H1 (cell line): ENCODE results near the gene NIPSNAP2. TPM values are rescaled to one million over a fixed set of nuclear protein-coding genes. Genes with fewer than 3 reads are reported as not detected.

Source experiments
- CTCF ChIA-PET: fragments of 300-600 bp; sonication (Branson Sonifier 250); formaldehyde crosslinking; loops from one replicate; lab custom pipeline; 2021; ENCODE audit not compliant: partially characterized antibody; lab: Charles Lee
- POLR2A ChIA-PET: fragments of 300-600 bp; sonication (Branson Sonifier 250); formaldehyde crosslinking; loops from one replicate; lab custom pipeline; 2021; ENCODE audit warnings: inconsistent platforms; ENCODE audit not compliant: partially characterized antibody; lab: Charles Lee
- DNase-seq, 2 experiments: peaks; one replicate each; pipeline versions ENCODE4 v3.0.0 to v3.0.0-alpha.2; 2010 to 2022; ENCODE audit warnings: low spot score in 2 of 2, low read depth in 1 of 2, mixed read lengths in 1 of 2
- FAIRE-seq: peaks from 2 replicates; lab custom pipeline; 2011; peaks lifted over from hg19 to GRCh38; lab: Jason Lieb, UNC
- H2AFZ ChIP-seq: 2 replicates; pipeline ENCODE4 v1.8.1; 2012; ENCODE audit warnings: low read length, inconsistent platforms
- H2AK5ac ChIP-seq: 2 replicates; pipeline ENCODE4 v1.6.1; 2013; ENCODE audit warnings: low read depth, low read length
- H2BK120ac ChIP-seq: replicated peaks from 2 replicates; pipeline ENCODE3; 2013; ENCODE audit warnings: low read depth, low read length, inconsistent platforms
- H2BK12ac ChIP-seq: 2 replicates; pipeline ENCODE4 v1.6.1; 2013; ENCODE audit warnings: low read depth, low read length
- H2BK15ac ChIP-seq: 2 replicates; pipeline ENCODE4 v1.6.1; 2013; ENCODE audit warnings: low read length
- H2BK20ac ChIP-seq: 2 replicates; pipeline ENCODE4 v1.6.1; 2013; ENCODE audit warnings: low read length
- H2BK5ac ChIP-seq: 2 replicates; pipeline ENCODE4 v1.6.1; 2013; ENCODE audit warnings: low read depth, low read length
- H3K14ac ChIP-seq: 2 replicates; pipeline ENCODE4 v1.6.1; 2013; ENCODE audit warnings: inconsistent platforms; ENCODE audit not compliant: insufficient read length
- H3K18ac ChIP-seq: 2 replicates; pipeline ENCODE4 v1.6.1; 2013; ENCODE audit warnings: low read length; ENCODE audit errors: extremely low read depth
- H3K23ac ChIP-seq: 2 replicates; pipeline ENCODE4 v1.6.1; 2013; ENCODE audit warnings: inconsistent platforms; ENCODE audit not compliant: insufficient read length
- H3K23me2 ChIP-seq: 2 replicates; pipeline ENCODE4 v1.6.1; 2013; ENCODE audit warnings: low read depth, low read length
- H3K27ac ChIP-seq: 2 replicates; pipeline ENCODE4 v1.6.1; 2011; ENCODE audit warnings: low read depth, low read length, inconsistent platforms
- H3K27me3 ChIP-seq, 4 experiments: replicated peaks in 1 of 4; 1 replicate in 1 of 4; 2 replicates in 3 of 4; pipeline versions ENCODE4 v1.6.1 to v1.8.1; 2011 to 2013; ENCODE audit warnings: low read length in 3 of 4, mild to moderate bottlenecking in 3 of 4, inconsistent platforms in 2 of 4, mixed read lengths in 2 of 4, moderate library complexity in 1 of 4; ENCODE audit not compliant: control insufficient read depth in 3 of 4, insufficient read depth in 3 of 4; ENCODE audit errors: extremely low read depth in 1 of 4
- H3K36me3 ChIP-seq, 4 experiments: 2 replicates each; pipeline versions ENCODE4 v1.6.1 to v1.8.1; 2011 to 2013; ENCODE audit warnings: mild to moderate bottlenecking in 4 of 4, low read length in 3 of 4, moderate library complexity in 2 of 4, control low read depth in 1 of 4, inconsistent platforms in 1 of 4; ENCODE audit not compliant: insufficient read depth in 4 of 4, control insufficient read depth in 2 of 4
- H3K4ac ChIP-seq: replicated peaks from 2 replicates; pipeline ENCODE3; 2013; ENCODE audit warnings: low read length, low read depth, mixed read lengths, inconsistent platforms; ENCODE audit not compliant: insufficient read length
- H3K4me1 ChIP-seq, 4 experiments: replicated peaks in 1 of 4; 1 replicate in 1 of 4; 2 replicates in 3 of 4; pipeline versions ENCODE4 v1.6.1 to v1.8.1; 2011 to 2013; ENCODE audit warnings: low read length in 3 of 4, inconsistent platforms in 2 of 4, mixed read lengths in 1 of 4; ENCODE audit not compliant: insufficient read depth in 4 of 4, control insufficient read depth in 3 of 4
- H3K4me2 ChIP-seq, 2 experiments: 2 replicates each; pipeline versions ENCODE4 v1.6.1 to v1.8.1; 2011 to 2013; ENCODE audit warnings: low read depth in 2 of 2, low read length in 2 of 2, control low read depth in 1 of 2, inconsistent platforms in 1 of 2, mild to moderate bottlenecking in 1 of 2; ENCODE audit not compliant: insufficient read depth in 1 of 2
- H3K4me3 ChIP-seq, 4 experiments: fragments of 200-600, 300-600 bp in 1 of 4; sonication (generic), shearing (Covaris generic), sonication (Bioruptor Twin) in 1 of 4; 2 replicates each; pipeline versions ENCODE4 v1.5.1 to v1.8.1; 2011 to 2016; ENCODE audit warnings: low read length in 4 of 4, low read depth in 3 of 4, control low read depth in 2 of 4, inconsistent platforms in 2 of 4, mild to moderate bottlenecking in 2 of 4, mixed read lengths in 1 of 4, moderate library complexity in 1 of 4; ENCODE audit not compliant: insufficient read depth in 2 of 4; ENCODE audit errors: extremely low read depth in 1 of 4
- H3K56ac ChIP-seq: replicated peaks from 2 replicates; pipeline ENCODE3; 2013; ENCODE audit warnings: low read depth, mild to moderate bottlenecking, mixed read lengths, low read length, inconsistent platforms; ENCODE audit not compliant: insufficient read length
- H3K79me1 ChIP-seq: 2 replicates; pipeline ENCODE4 v1.6.1; 2013; ENCODE audit warnings: low read depth, low read length, control low read depth
- H3K79me2 ChIP-seq, 2 experiments: 2 replicates each; pipeline versions ENCODE4 v1.6.1 to v1.8.1; 2012 to 2013; ENCODE audit warnings: low read length in 2 of 2, mild to moderate bottlenecking in 2 of 2, inconsistent platforms in 1 of 2; ENCODE audit not compliant: insufficient read depth in 2 of 2, control insufficient read depth in 1 of 2
- H3K9ac ChIP-seq, 4 experiments: replicated peaks in 1 of 4; 1 replicate in 1 of 4; 2 replicates in 3 of 4; pipeline versions ENCODE4 v1.6.1 to v1.8.1; 2011 to 2013; ENCODE audit warnings: low read depth in 3 of 4, low read length in 3 of 4, control low read depth in 2 of 4, mild to moderate bottlenecking in 2 of 4, moderate library complexity in 2 of 4, inconsistent platforms in 1 of 4; ENCODE audit errors: extremely low read depth in 1 of 4
- H3K9me3 ChIP-seq, 2 experiments: 2 replicates each; pipeline versions ENCODE4 v1.6.1 to v1.8.1; 2012 to 2013; ENCODE audit warnings: mild to moderate bottlenecking in 2 of 2, moderate library complexity in 2 of 2, control low read depth in 1 of 2, inconsistent platforms in 1 of 2, low read depth in 1 of 2, low read length in 1 of 2, mixed read lengths in 1 of 2; ENCODE audit not compliant: insufficient read depth in 2 of 2
- H4K20me1 ChIP-seq, 2 experiments: replicated peaks in 1 of 2; 2 replicates each; pipeline versions ENCODE3 to v1.8.1; 2011 to 2013; ENCODE audit warnings: inconsistent platforms in 2 of 2, low read length in 2 of 2, mild to moderate bottlenecking in 1 of 2; ENCODE audit not compliant: insufficient read depth in 2 of 2, control insufficient read depth in 1 of 2
- H4K5ac ChIP-seq: 2 replicates; pipeline ENCODE4 v1.6.1; 2013; ENCODE audit warnings: low read length, low read depth, mixed read lengths, inconsistent platforms; ENCODE audit not compliant: insufficient read length
- H4K8ac ChIP-seq: 2 replicates; pipeline ENCODE4 v1.8.0; 2013; ENCODE audit warnings: mild to moderate bottlenecking, moderate library complexity, low read length, inconsistent platforms; ENCODE audit not compliant: insufficient read depth; ENCODE audit errors: extremely low read depth
- H4K91ac ChIP-seq: replicated peaks from 2 replicates; pipeline ENCODE3; 2013; ENCODE audit warnings: low read length, mixed read lengths, inconsistent platforms; ENCODE audit not compliant: insufficient read length
- CEBPB ChIP-seq: IDR thresholded peaks from 2 replicates; pipeline ENCODE4 v1.6.1; 2012; ENCODE audit warnings: low read depth, low read length
- CTBP2 ChIP-seq: IDR thresholded peaks from 2 replicates; pipeline ENCODE4 v1.7.0; 2011; ENCODE audit warnings: borderline replicate concordance, mild to moderate bottlenecking, moderate library complexity, mixed read lengths, low read length; ENCODE audit not compliant: insufficient read depth, insufficient read length
- GABPA ChIP-seq: IDR thresholded peaks from 2 replicates; pipeline ENCODE4 v1.6.1; 2011; ENCODE audit warnings: mild to moderate bottlenecking, low read length, moderate library complexity, borderline replicate concordance; ENCODE audit not compliant: insufficient read depth
- HDAC6 ChIP-seq: IDR thresholded peaks from one replicate; pipeline ENCODE4 v1.7.1; 2012; ENCODE audit warnings: low read depth, mild to moderate bottlenecking, inconsistent platforms, low read length, moderate library complexity
- KDM5A ChIP-seq: fragments of 200-600 bp; IDR thresholded peaks from 2 replicates; pipeline ENCODE4 v1.7.1; 2012; ENCODE audit warnings: mild to moderate bottlenecking, low read length, inconsistent platforms, mixed read lengths
- RBBP5 ChIP-seq: IDR thresholded peaks from 2 replicates; pipeline ENCODE4 v1.7.1; 2012; ENCODE audit warnings: low read depth, mild to moderate bottlenecking, inconsistent platforms, low read length, moderate library complexity, borderline replicate concordance
- RXRA ChIP-seq: IDR thresholded peaks from 2 replicates; pipeline ENCODE4 v1.6.1; 2011; ENCODE audit warnings: low read depth, mild to moderate bottlenecking, low read length, moderate library complexity; ENCODE audit not compliant: insufficient read depth
- SIN3A ChIP-seq, 2 experiments: IDR thresholded peaks in 1 of 2; conservative IDR thresholded peaks in 1 of 2; 2 replicates each; pipeline ENCODE4 v1.6.1; 2011 to 2012; ENCODE audit warnings: low read length in 2 of 2, improper control_type of control experiment in 1 of 2, low read depth in 1 of 2, mild to moderate bottlenecking in 1 of 2
- SRF ChIP-seq: IDR thresholded peaks from 2 replicates; pipeline ENCODE4 v1.6.1; 2011; ENCODE audit warnings: mild to moderate bottlenecking, low read depth, low read length, moderate library complexity
- TAF1 ChIP-seq: IDR thresholded peaks from 2 replicates; pipeline ENCODE4 v1.6.1; 2011; ENCODE audit warnings: mild to moderate bottlenecking, low read depth, low read length
- TEAD4 ChIP-seq: IDR thresholded peaks from 2 replicates; pipeline ENCODE4 v1.6.1; 2012; ENCODE audit warnings: low read depth, low read length, inconsistent platforms, mixed read lengths
- ZNF274 ChIP-seq: IDR thresholded peaks from 2 replicates; pipeline ENCODE4 v1.7.0; 2012; ENCODE audit warnings: low read length, borderline replicate concordance; ENCODE audit errors: extremely low read depth
- WGBS, 2 experiments: shearing (Covaris generic) in 1 of 2; methylation state at CpG; one replicate each; pipeline versions ENCODE4 v1.1.6 to v1.1.7; 2013 to 2015; ENCODE audit warnings: low lambda C conversion rate in 2 of 2, mixed read lengths in 2 of 2, inconsistent platforms in 1 of 2, low coverage in 1 of 2, missing lambda C conversion rate in 1 of 2; ENCODE audit not compliant: insufficient replicate concordance in 2 of 2, insufficient coverage in 1 of 2, insufficient read length in 1 of 2; ENCODE audit errors: extremely low coverage in 1 of 2, missing lambda C conversion rate in 1 of 2; 5-methylcytosine and 5-hydroxymethylcytosine counted together
- polyA plus RNA-seq, 7 experiments: library from polyadenylated mRNA; depleted of rRNA in 3 of 7; stranded (reverse) in 5 of 7; unstranded in 2 of 7; fragments of >200 nt in 5 of 7; fragments of 200-250 nt in 2 of 7; gene quantifications; 1 replicate in 5 of 7; 2 replicates in 1 of 7; 4 replicates in 1 of 7; pipeline versions ENCODE4 v1.2.1 to v1.2.3, GENCODE V29; 2011 to 2013; ENCODE audit warnings: missing spikeins in 2 of 7, mixed read lengths in 2 of 7
- total RNA-seq: library from RNA; stranded (reverse); fragmentation: NEBNext Ultra II Directional; extraction: Animal tissue kit (Norgen Biotek cat#: 25700); gene quantifications from 2 replicates; pipeline ENCODE4 v1.2.1, GENCODE V29; 2021
- TF ChIP-seq, protein P1 (sequence below): IDR thresholded peaks from 2 replicates; pipeline ENCODE4 v1.6.1; 2012; ENCODE audit warnings: inconsistent platforms

Gene NIPSNAP2
- total and polyA plus RNA-seq, 2 of the 8 experiments (the other 6 are each of a cell fraction or from before 2014, with no cell fraction given), result 31.1 to 45.2 TPM

DNA sequence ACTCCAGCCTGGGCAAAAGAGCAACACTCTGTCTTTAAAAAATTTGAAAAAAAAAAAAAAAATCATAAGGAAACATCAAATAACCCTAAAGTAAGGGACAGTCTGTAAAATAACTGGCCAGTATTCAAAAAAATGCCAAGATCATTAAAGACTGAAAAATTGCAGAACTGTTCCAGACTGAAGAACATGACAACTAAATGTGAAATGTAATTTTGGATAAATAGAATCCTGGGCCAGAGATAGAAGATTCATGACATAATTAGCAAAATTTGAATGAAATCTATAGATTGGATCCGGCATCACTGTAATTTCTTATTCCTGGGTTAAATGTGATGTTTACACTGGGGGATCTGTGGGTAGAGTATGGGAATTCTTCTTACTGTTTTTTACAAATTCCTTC, 83.9 kb downstream of the NIPSNAP2 start:
- POLR2A ChIA-PET, result interaction anchor here (0.6 to 44.4 kb wide), 4 partner anchors 10 to 94 kb away, joined by 3 to 869 read pairs (median 5); partner anchors contain the start of gene SUMF2
- Histone ChIP-seq H3K79me2 (peaks cover 7 to 35% of the 10 kb centered on the region in 2 experiments), H3K27me3 (no peaks in the 10 kb centered on the region), H3K14ac (no peak overlapping the region), H4K20me1 (no peaks in the 10 kb centered on the region), H3K4ac (no peak overlapping the region), H4K5ac (no peak overlapping the region), H3K18ac (no peak overlapping the region), H3K4me3 (no peak overlapping the region), H2BK15ac (no peak overlapping the region), H3K23ac (no peak overlapping the region), H3K9ac (no peak overlapping the region), H3K36me3 (peaks cover 0 to 8% (median under 1%) of the 10 kb centered on the region in 4 experiments; a peak in 7 of 8 replicates), H3K4me1 (peaks cover 0 to 10% (median 1%) of the 10 kb centered on the region in 4 experiments; a peak in 6 of 7 replicates), H2BK120ac (no peak overlapping the region), H3K27ac (no peak overlapping the region), H3K56ac (no peak overlapping the region), H4K8ac (no peak overlapping the region), H2BK20ac (no peak overlapping the region), H3K9me3 (no peaks in the 10 kb centered on the region), H3K4me2 (no peak overlapping the region), H2BK12ac (no peak overlapping the region), H2AK5ac (no peak overlapping the region), H2AFZ (no peak overlapping the region), H3K79me1 (no peaks in the 10 kb centered on the region; the same call in 1 of the 2 replicates), H2BK5ac (no peak overlapping the region), H3K23me2 (no peaks in the 10 kb centered on the region; the same call in 1 of the 2 replicates), H4K91ac (no peak overlapping the region)
- DNase-seq (no peak), FAIRE-seq (no peak)
- CTCF ChIA-PET, result interaction anchor here (0.7 kb wide), 1 partner anchor 15 kb away, joined by 3 read pairs; no protein-coding TSS in a partner anchor
- WGBS, 2 experiments, result 89% methylated on average over 1 of the region's 1 CpG; no CpG with 5 or more reads in 1 of the 2 experiments
- TF ChIP-seq RBBP5 (no peak), TAF1 (no peak), RXRA (no peak), CEBPB (no peak), ZNF274 (no peak), SIN3A (conservative IDR thresholded peaks at IDR 0.05 in 1 of 2, IDR thresholded peaks at IDR 0.05 in 1 of 2; ENCODE audit: low read depth in 1 of 2, low read length in 2 of 2) (no peak), KDM5A (no peak), HDAC6 (no peak), GABPA (no peak), CTBP2 (no peak), SRF (no peak), TEAD4 (no peak)
- TF ChIP-seq, protein P1, sequence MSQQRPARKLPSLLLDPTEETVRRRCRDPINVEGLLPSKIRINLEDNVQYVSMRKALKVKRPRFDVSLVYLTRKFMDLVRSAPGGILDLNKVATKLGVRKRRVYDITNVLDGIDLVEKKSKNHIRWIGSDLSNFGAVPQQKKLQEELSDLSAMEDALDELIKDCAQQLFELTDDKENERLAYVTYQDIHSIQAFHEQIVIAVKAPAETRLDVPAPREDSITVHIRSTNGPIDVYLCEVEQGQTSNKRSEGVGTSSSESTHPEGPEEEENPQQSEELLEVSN, result no peak
